Measurements from ENCODE around the gene TGFA. TPM values are rescaled to one million over a fixed set of nuclear protein-coding genes. Genes with fewer than 3 reads are reported as not detected.

TGFA gene
- polyA plus RNA-seq, 1 donor (not counting 4 experiments of a cell fraction or from before 2014, with no cell fraction given), result 51.7 TPM

- Histone ChIP-seq H3K4me1 (ENCODE audit: control insufficient read depth, extremely low read depth, insufficient read depth, low read length) (peaks cover 49% of the 10 kb centered on the region), H3K4me2 (ENCODE audit: control insufficient read depth, extremely low read depth, insufficient read depth, low read depth, low read length) (no peak overlapping the region), H3K9ac (ENCODE audit: control insufficient read depth, extremely low read depth, insufficient read depth, low read length) (no peak overlapping the region), H3K36me3 (ENCODE audit: control insufficient read depth in 2 of 2, extremely low read depth in 1 of 2, insufficient read depth in 2 of 2, low read length in 2 of 2) (peaks cover 12 to 51% of the 10 kb centered on the region in 2 experiments), H3K27ac (ENCODE audit: control insufficient read depth, insufficient read depth, low read length) (peak overlapping the region; percentile 7), H3K79me2 (ENCODE audit: control insufficient read depth, insufficient read depth, low read length) (peaks cover 99% of the 10 kb centered on the region), H2AFZ (ENCODE audit: control insufficient read depth, low read length) (no peak overlapping the region), H3K27me3 (ENCODE audit: control insufficient read depth, extremely low read depth, insufficient read depth, low read length) (no peaks in the 10 kb centered on the region), H3K4me3 (ENCODE audit: control insufficient read depth in 2 of 3, extremely low read depth in 1 of 3, insufficient read depth in 2 of 3, low read depth in 1 of 3, low read length in 3 of 3) (no peak overlapping the region), H3K9me3 (ENCODE audit: control insufficient read depth, low read depth, low read length) (no peaks in the 10 kb centered on the region), H4K20me1 (ENCODE audit: control insufficient read depth, extremely low read depth, insufficient read depth, low read length) (peaks cover 39% of the 10 kb centered on the region), H3K9me1 (ENCODE audit: control insufficient read depth, extremely low read depth, insufficient read depth, low read length) (peaks cover 28% of the 10 kb centered on the region)
- dilution Hi-C loops (cut with MboI; ENCODE audit: extremely low pct_ligation_motif_present, low sequenced_read_pairs), result no loop called here
- no peak for FAIRE-seq
- DNase-seq (ENCODE audit: low read depth, low spot score), result no peak
- TF ChIP-seq EZH2 (IDR thresholded peaks at IDR 0.05; ENCODE audit: low read length), result no peak
- TF ChIP-seq CTCF (optimal IDR thresholded peaks at IDR 0.05 in 1 of 3, IDR thresholded peaks at IDR 0.05 in 1 of 3, conservative IDR thresholded peaks at IDR 0.05 in 1 of 3; ENCODE audit: extremely low read depth in 1 of 3, insufficient read depth in 2 of 3, low read length in 3 of 3), result no peak
Measured at GRCh38 chr2:70511971-70512729, 41.5 kb downstream of the TGFA start.

DNA sequence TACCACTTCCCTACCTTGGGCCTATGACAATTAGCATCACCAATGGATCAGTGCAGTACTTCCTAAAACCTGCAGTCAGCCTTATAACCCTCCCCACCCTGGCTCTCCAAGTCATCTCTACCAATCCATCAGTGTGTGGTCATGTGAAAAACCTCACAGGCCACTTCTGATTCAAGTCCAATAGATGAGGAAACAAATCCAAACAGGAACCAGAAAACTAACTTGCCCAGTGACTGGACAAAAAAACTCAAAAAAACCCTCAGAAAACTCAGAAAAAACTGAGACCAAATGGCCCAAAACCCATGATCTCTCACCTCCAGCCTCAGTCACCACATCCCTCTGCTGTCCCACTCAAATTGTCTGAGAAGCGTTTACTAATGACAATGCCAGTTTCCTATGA lies 43.3 kb downstream of the TGFA start:
- H2AFZ ChIP-seq (ENCODE audit: control insufficient read depth, low read length), result no peak overlapping the region
- TF ChIP-seq CTCF (optimal IDR thresholded peaks at IDR 0.05 in 1 of 3, IDR thresholded peaks at IDR 0.05 in 1 of 3, conservative IDR thresholded peaks at IDR 0.05 in 1 of 3; ENCODE audit: extremely low read depth in 1 of 3, insufficient read depth in 2 of 3, low read length in 3 of 3) (no peak), EZH2 (IDR thresholded peaks at IDR 0.05; ENCODE audit: low read length) (no peak)
- dilution Hi-C loops (cut with MboI; ENCODE audit: extremely low pct_ligation_motif_present, low sequenced_read_pairs), result no loop called here
- FAIRE-seq (no peak), DNase-seq (ENCODE audit: low read depth, low spot score) (no peak)
- peaks cover 18 to 48% of the 10 kb centered on the region in 2 experiments for H3K36me3 ChIP-seq (ENCODE audit: control insufficient read depth in 2 of 2, extremely low read depth in 1 of 2, insufficient read depth in 2 of 2, low read length in 2 of 2)
- no peaks in the 10 kb centered on the region for H3K27me3 ChIP-seq (ENCODE audit: control insufficient read depth, extremely low read depth, insufficient read depth, low read length)
- no peak overlapping the region for H3K4me3 ChIP-seq (ENCODE audit: control insufficient read depth in 2 of 3, extremely low read depth in 1 of 3, insufficient read depth in 2 of 3, low read depth in 1 of 3, low read length in 3 of 3)
- H3K27ac ChIP-seq (ENCODE audit: control insufficient read depth, insufficient read depth, low read length), result peak overlapping the region; percentile 86
- H3K79me2 ChIP-seq (ENCODE audit: control insufficient read depth, insufficient read depth, low read length), result peaks cover 99% of the 10 kb centered on the region
- peaks cover 24% of the 10 kb centered on the region for H4K20me1 ChIP-seq (ENCODE audit: control insufficient read depth, extremely low read depth, insufficient read depth, low read length)
- no peaks in the 10 kb centered on the region for H3K9me3 ChIP-seq (ENCODE audit: control insufficient read depth, low read depth, low read length)
- H3K4me2 ChIP-seq (ENCODE audit: control insufficient read depth, extremely low read depth, insufficient read depth, low read depth, low read length), result no peak overlapping the region
- H3K4me1 ChIP-seq (ENCODE audit: control insufficient read depth, extremely low read depth, insufficient read depth, low read length), result peaks cover 31% of the 10 kb centered on the region
- peaks cover 20% of the 10 kb centered on the region for H3K9me1 ChIP-seq (ENCODE audit: control insufficient read depth, extremely low read depth, insufficient read depth, low read length)
- no peak overlapping the region for H3K9ac ChIP-seq (ENCODE audit: control insufficient read depth, extremely low read depth, insufficient read depth, low read length)
